SK-N-SH (cell line): ENCODE results near the gene PCGF1. TPM values are rescaled to one million over a fixed set of nuclear protein-coding genes. Genes with fewer than 3 reads are reported as not detected.

Experiments used
- CTCF ChIA-PET: fragments of 300-600, 350-600 bp; formaldehyde crosslinking; extraction: SDS; loops from one replicate; lab custom pipeline; 2021; lab: Yijun Ruan, JAX
- POLR2A ChIA-PET: fragments of 350-600 bp; sonication (Branson Sonifier 250); formaldehyde crosslinking; extraction: SDS; loops from one replicate; lab custom pipeline; 2020; ENCODE audit warnings: antibody characterized with exemption, inconsistent platforms; lab: Yijun Ruan, JAX
- DNase-seq: peaks from one replicate; pipeline ENCODE4 v3.0.0; 2012
- H2AFZ ChIP-seq: fragments of 200-600 bp; sonication (generic); 2 replicates; pipeline ENCODE4 v1.8.1; 2016; ENCODE audit warnings: antibody characterized with exemption, mild to moderate bottlenecking, low read depth
- H3F3A ChIP-seq: fragments of 200-600 bp; sonication (generic); replicated peaks from 2 replicates; pipeline ENCODE3; 2016; ENCODE audit warnings: antibody characterized with exemption, mild to moderate bottlenecking; ENCODE audit not compliant: insufficient read depth
- H3K27ac ChIP-seq, 2 experiments: fragments of 200-500 bp in 1 of 2; fragments of 200-600 bp in 1 of 2; sonication (Bioruptor generic) in 1 of 2; sonication (generic), shearing (Covaris generic) in 1 of 2; 2 replicates each; pipeline versions ENCODE4 v1.5.1 to v1.6.1; 2014 to 2016; ENCODE audit warnings: low read depth in 2 of 2, inconsistent platforms in 1 of 2, low read length in 1 of 2, mild to moderate bottlenecking in 1 of 2, mixed read lengths in 1 of 2
- H3K27me3 ChIP-seq: fragments of 200-600 bp; sonication (generic), shearing (Covaris generic); 2 replicates; pipeline ENCODE4 v1.6.1; 2016; ENCODE audit warnings: mixed run types; ENCODE audit not compliant: insufficient read depth
- H3K36me3 ChIP-seq, 2 experiments: fragments of 200-500 bp in 1 of 2; fragments of 200-600 bp in 1 of 2; sonication (Bioruptor generic) in 1 of 2; sonication (generic) in 1 of 2; replicated peaks in 1 of 2; 2 replicates each; pipeline versions ENCODE3 to v1.5.1; 2014 to 2016; ENCODE audit warnings: low read length in 1 of 2, mild to moderate bottlenecking in 1 of 2; ENCODE audit not compliant: insufficient read depth in 2 of 2, control insufficient read depth in 1 of 2
- H3K4me1 ChIP-seq, 2 experiments: fragments of 200-500 bp in 1 of 2; fragments of 200-600 bp in 1 of 2; sonication (Bioruptor generic) in 1 of 2; sonication (generic), shearing (Covaris generic) in 1 of 2; 2 replicates each; pipeline versions ENCODE4 v1.5.1 to v1.6.1; 2014 to 2016; ENCODE audit warnings: low read depth in 1 of 2, low read length in 1 of 2, mixed run types in 1 of 2; ENCODE audit not compliant: insufficient read depth in 2 of 2, control insufficient read depth in 1 of 2
- H3K4me2 ChIP-seq: fragments of 200-600 bp; sonication (generic), shearing (Covaris generic); 2 replicates; pipeline ENCODE4 v1.6.1; 2017; ENCODE audit warnings: mixed run types
- H3K4me3 ChIP-seq, 2 experiments: fragments of 200-500 bp in 1 of 2; fragments of 200-600 bp in 1 of 2; sonication (Bioruptor generic) in 1 of 2; sonication (generic), shearing (Covaris generic) in 1 of 2; 2 replicates each; pipeline versions ENCODE4 v1.5.1 to v1.8.1; 2014 to 2016; ENCODE audit warnings: low read depth in 2 of 2, inconsistent platforms in 1 of 2, low read length in 1 of 2, mild to moderate bottlenecking in 1 of 2, mixed read lengths in 1 of 2, moderate library complexity in 1 of 2
- H3K79me2 ChIP-seq: fragments of 200-600 bp; sonication (generic); 2 replicates; pipeline ENCODE4 v1.8.1; 2017; ENCODE audit warnings: mild to moderate bottlenecking; ENCODE audit not compliant: insufficient read depth
- H3K9ac ChIP-seq: fragments of 200-600 bp; sonication (generic); 2 replicates; pipeline ENCODE4 v1.6.1; 2017; ENCODE audit warnings: mixed run types
- H3K9me2 ChIP-seq: fragments of 200-600 bp; sonication (generic); 2 replicates; pipeline ENCODE4 v1.6.1; 2017; ENCODE audit warnings: mixed run types
- H3K9me3 ChIP-seq: fragments of 200-600 bp; sonication (generic); 2 replicates; pipeline ENCODE4 v1.6.1; 2017; ENCODE audit warnings: mixed run types, mild to moderate bottlenecking, moderate library complexity
- H4K20me1 ChIP-seq: fragments of 200-600 bp; sonication (generic); 2 replicates; pipeline ENCODE4 v1.6.1; 2017; ENCODE audit warnings: mild to moderate bottlenecking, mixed run types; ENCODE audit not compliant: insufficient read depth
- CHD2 ChIP-seq: fragments of 150-350 bp; IDR thresholded peaks from 2 replicates; pipeline ENCODE4 v1.6.1; 2018; ENCODE audit warnings: low read length; ENCODE audit not compliant: partially characterized antibody
- ELF1 ChIP-seq: IDR thresholded peaks from 2 replicates; pipeline ENCODE4 v1.4.0; 2012
- EP300 ChIP-seq, 2 experiments: IDR thresholded peaks; 2 replicates each; pipeline versions ENCODE4 v1.4.0 to v1.6.1; 2012; ENCODE audit warnings: borderline replicate concordance in 1 of 2, low read depth in 1 of 2, low read length in 1 of 2
- FOSL2 ChIP-seq: IDR thresholded peaks from 2 replicates; pipeline ENCODE4 v1.4.0; 2012; ENCODE audit warnings: low read depth, mild to moderate bottlenecking, moderate library complexity, borderline replicate concordance
- FOXJ3 ChIP-seq: sonication (generic); formaldehyde crosslinking; IDR thresholded peaks from 2 replicates; pipeline ENCODE4 v1.5.1; 2020; ENCODE audit warnings: mild to moderate bottlenecking, missing genetic modification reagents
- FOXM1 ChIP-seq: IDR thresholded peaks from 2 replicates; pipeline ENCODE4 v1.4.0; 2012; ENCODE audit warnings: low read depth, mild to moderate bottlenecking
- GABPA ChIP-seq: IDR thresholded peaks from 2 replicates; pipeline ENCODE4 v1.4.0; 2012; ENCODE audit warnings: low read depth, mild to moderate bottlenecking
- GATA2 ChIP-seq: sonication (generic); formaldehyde crosslinking; IDR thresholded peaks from 2 replicates; pipeline ENCODE4 v1.5.0; 2020; ENCODE audit warnings: mild to moderate bottlenecking, missing genetic modification reagents
- MAX ChIP-seq: IDR thresholded peaks from 2 replicates; pipeline ENCODE4 v1.4.0; 2012; ENCODE audit warnings: low read depth
- MEF2A ChIP-seq: IDR thresholded peaks from 2 replicates; pipeline ENCODE4 v1.4.0; 2012; ENCODE audit warnings: low read depth, borderline replicate concordance
- MXI1 ChIP-seq: IDR thresholded peaks from 2 replicates; pipeline ENCODE4 v1.6.1; 2012; ENCODE audit warnings: mild to moderate bottlenecking, low read depth, low read length, improper control_type of control experiment
- PBX3 ChIP-seq: IDR thresholded peaks from 2 replicates; pipeline ENCODE4; 2012
- POLR2AphosphoS5 ChIP-seq: IDR thresholded peaks from 2 replicates; pipeline ENCODE4 v1.6.1; 2012; ENCODE audit warnings: low read depth, low read length
- RAD21 ChIP-seq: IDR thresholded peaks from 2 replicates; pipeline ENCODE4 v1.6.1; 2012; ENCODE audit warnings: mild to moderate bottlenecking, low read length
- RCOR1 ChIP-seq: fragments of 150-350 bp; IDR thresholded peaks from 2 replicates; pipeline ENCODE4 v1.6.1; 2017; ENCODE audit warnings: antibody characterized with exemption, low read length
- RXRA ChIP-seq: IDR thresholded peaks from 2 replicates; pipeline ENCODE4 v1.4.0; 2012; ENCODE audit warnings: low read depth, mild to moderate bottlenecking, borderline replicate concordance
- SIN3A ChIP-seq: IDR thresholded peaks from 2 replicates; pipeline ENCODE4 v1.6.1; 2012; ENCODE audit warnings: low read depth, mild to moderate bottlenecking, low read length, moderate library complexity, borderline replicate concordance
- TAF1 ChIP-seq: IDR thresholded peaks from 2 replicates; pipeline ENCODE4 v1.6.1; 2012; ENCODE audit warnings: low read depth, mild to moderate bottlenecking, low read length, moderate library complexity, borderline replicate concordance
- TCF12 ChIP-seq: IDR thresholded peaks from 2 replicates; pipeline ENCODE4 v1.4.0; 2012
- TEAD4 ChIP-seq: IDR thresholded peaks from 2 replicates; pipeline ENCODE4 v1.4.0; 2012; ENCODE audit warnings: mild to moderate bottlenecking, borderline replicate concordance; ENCODE audit not compliant: insufficient read depth
- YY1 ChIP-seq: IDR thresholded peaks from 2 replicates; pipeline ENCODE4 v1.4.0; 2012; ENCODE audit warnings: low read depth, mild to moderate bottlenecking
- WGBS: methylation state at CpG from one replicate; pipeline ENCODE4 v1.1.6; 2017; ENCODE audit warnings: low lambda C conversion rate; 5-methylcytosine and 5-hydroxymethylcytosine counted together
- polyA plus RNA-seq, 3 experiments: library from polyadenylated mRNA; depleted of rRNA; stranded (reverse); fragments of >200 nt; gene quantifications; 2 replicates each; pipeline ENCODE4 v1.2.3, GENCODE V29; 2012
- TF ChIP-seq, protein P1 (sequence below): fragments of 200-600 bp; sonication (generic); IDR thresholded peaks from 2 replicates; pipeline ENCODE4 v1.6.1; 2017; ENCODE audit warnings: antibody characterized with exemption, mild to moderate bottlenecking, moderate library complexity

PCGF1 gene
- polyA plus RNA-seq, 1 of the 3 experiments (the other 2 are of a cell fraction), result 44.9 TPM

GRCh38 chr2:74507926-74508520 is 528 bp upstream of the PCGF1 start:
- ChIA-PET CTCF (interaction anchor here (0.9 to 7.5 kb wide), 9 partner anchors 9 to 80 kb away, joined by 3 to 80 read pairs (median 5); partner anchors contain the start of genes AUP1, CCDC142, DQX1 and HTRA2), POLR2A (interaction anchor here (0.9 to 2.3 kb wide), 6 partner anchors 10 to 34 kb away, joined by 3 to 11 read pairs (median 8); partner anchors contain the start of genes CCDC142, DQX1 and TTC31)
- H4K20me1 ChIP-seq, result no peaks in the 10 kb centered on the region
- 9% methylated on average over 33 of the region's 38 CpGs for WGBS
- H3F3A ChIP-seq, result peaks cover 33% of the 10 kb centered on the region
- TF ChIP-seq RAD21 (no peak), SIN3A (no peak; the same call in 1 of the 2 replicates), FOXM1 (no peak), GATA2 (CRISPR knock-in tag) (peak; percentile 64; the same call in 1 of the 2 replicates), TAF1 (no peak; the same call in 1 of the 2 replicates), MEF2A (no peak), PBX3 (peak; percentile 36), TEAD4 (peak; percentile 46; the same call in 1 of the 2 replicates), EP300 (IDR thresholded peaks at IDR 0.05; ENCODE audit: borderline replicate concordance in 1 of 2, low read depth in 1 of 2, low read length in 1 of 2) (peak; percentile 47 to 96; a peak in 3 of 4 replicates), MXI1 (peak; percentile 50), CHD2 (peak; percentile 95), MAX (peak; percentile 77), TCF12 (peak; percentile 94), GABPA (no peak), FOXJ3 (peak; percentile 71), RCOR1 (peak; percentile 92), YY1 (no peak), RXRA (no peak), ELF1 (no peak), POLR2AphosphoS5 (peak; percentile 70), FOSL2 (0 out of 2 replicates have a peak, but pooled peaks have one; percentile 3)
- TF ChIP-seq, protein P1, sequence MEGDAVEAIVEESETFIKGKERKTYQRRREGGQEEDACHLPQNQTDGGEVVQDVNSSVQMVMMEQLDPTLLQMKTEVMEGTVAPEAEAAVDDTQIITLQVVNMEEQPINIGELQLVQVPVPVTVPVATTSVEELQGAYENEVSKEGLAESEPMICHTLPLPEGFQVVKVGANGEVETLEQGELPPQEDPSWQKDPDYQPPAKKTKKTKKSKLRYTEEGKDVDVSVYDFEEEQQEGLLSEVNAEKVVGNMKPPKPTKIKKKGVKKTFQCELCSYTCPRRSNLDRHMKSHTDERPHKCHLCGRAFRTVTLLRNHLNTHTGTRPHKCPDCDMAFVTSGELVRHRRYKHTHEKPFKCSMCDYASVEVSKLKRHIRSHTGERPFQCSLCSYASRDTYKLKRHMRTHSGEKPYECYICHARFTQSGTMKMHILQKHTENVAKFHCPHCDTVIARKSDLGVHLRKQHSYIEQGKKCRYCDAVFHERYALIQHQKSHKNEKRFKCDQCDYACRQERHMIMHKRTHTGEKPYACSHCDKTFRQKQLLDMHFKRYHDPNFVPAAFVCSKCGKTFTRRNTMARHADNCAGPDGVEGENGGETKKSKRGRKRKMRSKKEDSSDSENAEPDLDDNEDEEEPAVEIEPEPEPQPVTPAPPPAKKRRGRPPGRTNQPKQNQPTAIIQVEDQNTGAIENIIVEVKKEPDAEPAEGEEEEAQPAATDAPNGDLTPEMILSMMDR, result no peak
- no peaks in the 10 kb centered on the region for H3K9me3 ChIP-seq
- H2AFZ ChIP-seq, result peak overlapping the region; percentile 85
- peak overlapping the region; percentile 84 to 86 for H3K4me3 ChIP-seq
- H3K27ac ChIP-seq, result peak overlapping the region; percentile 99 to 100
- peaks cover 24 to 31% of the 10 kb centered on the region in 2 experiments; a peak in 3 of 4 replicates for H3K4me1 ChIP-seq
- peaks cover 15 to 20% of the 10 kb centered on the region in 2 experiments for H3K36me3 ChIP-seq
- H3K27me3 ChIP-seq, result no peaks in the 10 kb centered on the region
- peak overlapping the region; percentile 95 for H3K9ac ChIP-seq
- H3K4me2 ChIP-seq, result peak overlapping the region; percentile 96
- DNase-seq, result peak; percentile 87
- no peaks in the 10 kb centered on the region for H3K9me2 ChIP-seq
- H3K79me2 ChIP-seq, result peaks cover 22% of the 10 kb centered on the region; the same call in 1 of the 2 replicates
